ENCODE measurements around the gene PKD1. TPM values are rescaled to one million over a fixed set of nuclear protein-coding genes. Genes with fewer than 3 reads are reported as not detected.

The PKD1 gene
- total and polyA plus RNA-seq, 2 of the 13 experiments (the other 11 are each of a cell fraction or from before 2014, with no cell fraction given): 22.1 to 23.0 TPM

GRCh38 chr16:2150418-2151187 is 14.9 kb upstream of the PKD1 start (continued):
- no peak for TF ChIP-seq FLYWCH1 (CRISPR knock-in tag; IDR thresholded peaks at IDR 0.05)
- TF ChIP-seq ZNF326 (CRISPR knock-in tag; IDR thresholded peaks at IDR 0.05; ENCODE audit: borderline replicate concordance): peak; percentile 71; the same call in 1 of the 2 replicates
- TF ChIP-seq RARA (CRISPR knock-in tag; IDR thresholded peaks at IDR 0.05): no peak
- TF ChIP-seq, protein P1, sequence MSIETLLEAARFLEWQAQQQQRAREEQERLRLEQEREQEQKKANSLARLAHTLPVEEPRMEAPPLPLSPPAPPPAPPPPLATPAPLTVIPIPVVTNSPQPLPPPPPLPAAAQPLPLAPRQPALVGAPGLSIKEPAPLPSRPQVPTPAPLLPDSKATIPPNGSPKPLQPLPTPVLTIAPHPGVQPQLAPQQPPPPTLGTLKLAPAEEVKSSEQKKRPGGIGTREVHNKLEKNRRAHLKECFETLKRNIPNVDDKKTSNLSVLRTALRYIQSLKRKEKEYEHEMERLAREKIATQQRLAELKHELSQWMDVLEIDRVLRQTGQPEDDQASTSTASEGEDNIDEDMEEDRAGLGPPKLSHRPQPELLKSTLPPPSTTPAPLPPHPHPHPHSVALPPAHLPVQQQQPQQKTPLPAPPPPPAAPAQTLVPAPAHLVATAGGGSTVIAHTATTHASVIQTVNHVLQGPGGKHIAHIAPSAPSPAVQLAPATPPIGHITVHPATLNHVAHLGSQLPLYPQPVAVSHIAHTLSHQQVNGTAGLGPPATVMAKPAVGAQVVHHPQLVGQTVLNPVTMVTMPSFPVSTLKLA (IDR thresholded peaks at IDR 0.05): no peak
- TF ChIP-seq ZNF296 (CRISPR knock-in tag; conservative IDR thresholded peaks at IDR 0.05): no peak; the same call in 1 of the 2 replicates
- TF ChIP-seq CEBPB (IDR thresholded peaks at IDR 0.05; ENCODE audit: borderline replicate concordance, low read depth, low read length): no peak
- TF ChIP-seq, protein P2, sequence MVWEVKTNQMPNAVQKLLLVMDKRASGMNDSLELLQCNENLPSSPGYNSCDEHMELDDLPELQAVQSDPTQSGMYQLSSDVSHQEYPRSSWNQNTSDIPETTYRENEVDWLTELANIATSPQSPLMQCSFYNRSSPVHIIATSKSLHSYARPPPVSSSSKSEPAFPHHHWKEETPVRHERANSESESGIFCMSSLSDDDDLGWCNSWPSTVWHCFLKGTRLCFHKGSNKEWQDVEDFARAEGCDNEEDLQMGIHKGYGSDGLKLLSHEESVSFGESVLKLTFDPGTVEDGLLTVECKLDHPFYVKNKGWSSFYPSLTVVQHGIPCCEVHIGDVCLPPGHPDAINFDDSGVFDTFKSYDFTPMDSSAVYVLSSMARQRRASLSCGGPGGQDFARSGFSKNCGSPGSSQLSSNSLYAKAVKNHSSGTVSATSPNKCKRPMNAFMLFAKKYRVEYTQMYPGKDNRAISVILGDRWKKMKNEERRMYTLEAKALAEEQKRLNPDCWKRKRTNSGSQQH (CRISPR knock-in tag; IDR thresholded peaks at IDR 0.05; ENCODE audit: low read depth): 0 out of 2 replicates have a peak, but pooled peaks have one; percentile 32
- no peak for TF ChIP-seq ZNF644 (CRISPR knock-in tag; IDR thresholded peaks at IDR 0.05; ENCODE audit: low read depth)
- no peak for TF ChIP-seq ZNF513 (CRISPR knock-in tag; conservative IDR thresholded peaks at IDR 0.05)
- 0 out of 2 replicates have a peak, but pooled peaks have one; percentile 34 for TF ChIP-seq GMEB2 (CRISPR knock-in tag; IDR thresholded peaks at IDR 0.05; ENCODE audit: low read depth)
- TF ChIP-seq SSRP1 (CRISPR knock-in tag; IDR thresholded peaks at IDR 0.05): peak; percentile 40; the same call in 1 of the 2 replicates
- no peak for TF ChIP-seq BORCS8-MEF2B (CRISPR knock-in tag; IDR thresholded peaks at IDR 0.05)
- TF ChIP-seq TRIM24 (CRISPR knock-in tag; IDR thresholded peaks at IDR 0.05): no peak
- TF ChIP-seq, protein P3, sequence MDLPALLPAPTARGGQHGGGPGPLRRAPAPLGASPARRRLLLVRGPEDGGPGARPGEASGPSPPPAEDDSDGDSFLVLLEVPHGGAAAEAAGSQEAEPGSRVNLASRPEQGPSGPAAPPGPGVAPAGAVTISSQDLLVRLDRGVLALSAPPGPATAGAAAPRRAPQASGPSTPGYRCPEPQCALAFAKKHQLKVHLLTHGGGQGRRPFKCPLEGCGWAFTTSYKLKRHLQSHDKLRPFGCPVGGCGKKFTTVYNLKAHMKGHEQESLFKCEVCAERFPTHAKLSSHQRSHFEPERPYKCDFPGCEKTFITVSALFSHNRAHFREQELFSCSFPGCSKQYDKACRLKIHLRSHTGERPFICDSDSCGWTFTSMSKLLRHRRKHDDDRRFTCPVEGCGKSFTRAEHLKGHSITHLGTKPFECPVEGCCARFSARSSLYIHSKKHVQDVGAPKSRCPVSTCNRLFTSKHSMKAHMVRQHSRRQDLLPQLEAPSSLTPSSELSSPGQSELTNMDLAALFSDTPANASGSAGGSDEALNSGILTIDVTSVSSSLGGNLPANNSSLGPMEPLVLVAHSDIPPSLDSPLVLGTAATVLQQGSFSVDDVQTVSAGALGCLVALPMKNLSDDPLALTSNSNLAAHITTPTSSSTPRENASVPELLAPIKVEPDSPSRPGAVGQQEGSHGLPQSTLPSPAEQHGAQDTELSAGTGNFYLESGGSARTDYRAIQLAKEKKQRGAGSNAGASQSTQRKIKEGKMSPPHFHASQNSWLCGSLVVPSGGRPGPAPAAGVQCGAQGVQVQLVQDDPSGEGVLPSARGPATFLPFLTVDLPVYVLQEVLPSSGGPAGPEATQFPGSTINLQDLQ (CRISPR knock-in tag; IDR thresholded peaks at IDR 0.05): no peak
- TF ChIP-seq ZNF670 (CRISPR knock-in tag; IDR thresholded peaks at IDR 0.05; ENCODE audit: borderline replicate concordance): no peak
- TF ChIP-seq RAD21 (CRISPR knock-in tag; IDR thresholded peaks at IDR 0.05): 0 out of 2 replicates have a peak, but pooled peaks have one; percentile 8
- TF ChIP-seq NFE2L2 (IDR thresholded peaks at IDR 0.05; ENCODE audit: low read length): no peak
- no peak; the same call in 1 of the 2 replicates for TF ChIP-seq ZNF350 (CRISPR knock-in tag; IDR thresholded peaks at IDR 0.05; ENCODE audit: borderline replicate concordance, low read depth)
- peak; percentile 19 for TF ChIP-seq MED8 (CRISPR knock-in tag; IDR thresholded peaks at IDR 0.05; ENCODE audit: insufficient replicate concordance)
- TF ChIP-seq FOXK2 (IDR thresholded peaks at IDR 0.05): no peak
- TF ChIP-seq PHB2 (IDR thresholded peaks at IDR 0.05; ENCODE audit: partially characterized antibody): no peak
